Fibroblast of pulmonary artery (primary cell): ENCODE data around the gene SRCAP.

Source experiments
- DNase-seq: peaks from one replicate; pipeline ENCODE4 v3.0.0-alpha.2; 2010; ENCODE audit warnings: low read depth
- H3K4me3 ChIP-seq: replicated peaks from 2 replicates; pipeline ENCODE4 v1.5.1; 2011; ENCODE audit warnings: low read depth, mild to moderate bottlenecking, control low read depth, low read length, moderate library complexity
- CTCF ChIP-seq: IDR thresholded peaks from 2 replicates; pipeline ENCODE4 v1.5.1; 2011; ENCODE audit warnings: mild to moderate bottlenecking, control low read depth, low read length, inconsistent platforms; ENCODE audit errors: missing control alignments

SRCAP gene

GRCh38 chr16:30762991-30763725 lies 64.2 kb downstream of the SRCAP start:
- TF ChIP-seq CTCF = no peak
- H3K4me3 ChIP-seq = peak overlapping the region; percentile 97
- DNase-seq = no peak

DNA sequence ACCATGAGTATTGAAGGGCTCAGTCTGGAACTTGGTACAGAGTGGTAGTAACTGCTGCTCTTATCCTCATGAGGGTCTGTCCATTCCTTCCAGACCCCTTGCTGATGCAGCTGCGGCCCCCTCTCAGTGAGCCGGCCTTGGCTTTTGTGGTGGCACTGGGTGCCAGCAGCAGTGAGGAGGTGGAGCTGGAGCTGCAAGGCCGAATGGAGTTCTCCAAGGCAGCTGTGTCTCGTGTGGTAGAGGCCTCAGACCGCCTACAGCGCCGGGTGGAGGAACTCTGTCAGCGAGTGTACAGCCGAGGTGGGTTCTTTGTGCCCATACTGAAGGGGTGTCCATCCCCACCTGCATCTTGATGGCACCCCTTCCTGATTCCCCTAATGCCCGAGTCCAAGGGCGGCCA lies 65.1 kb downstream of the SRCAP start:
- TF ChIP-seq CTCF = no peak
- DNase-seq = no peak
- H3K4me3 ChIP-seq = no peak overlapping the region

GRCh38 chr16:30764816-30765465 lies 66.0 kb downstream of the SRCAP start:
- no peak for TF ChIP-seq CTCF
- H3K4me3 ChIP-seq = no peak overlapping the region
- DNase-seq = no peak

DNA sequence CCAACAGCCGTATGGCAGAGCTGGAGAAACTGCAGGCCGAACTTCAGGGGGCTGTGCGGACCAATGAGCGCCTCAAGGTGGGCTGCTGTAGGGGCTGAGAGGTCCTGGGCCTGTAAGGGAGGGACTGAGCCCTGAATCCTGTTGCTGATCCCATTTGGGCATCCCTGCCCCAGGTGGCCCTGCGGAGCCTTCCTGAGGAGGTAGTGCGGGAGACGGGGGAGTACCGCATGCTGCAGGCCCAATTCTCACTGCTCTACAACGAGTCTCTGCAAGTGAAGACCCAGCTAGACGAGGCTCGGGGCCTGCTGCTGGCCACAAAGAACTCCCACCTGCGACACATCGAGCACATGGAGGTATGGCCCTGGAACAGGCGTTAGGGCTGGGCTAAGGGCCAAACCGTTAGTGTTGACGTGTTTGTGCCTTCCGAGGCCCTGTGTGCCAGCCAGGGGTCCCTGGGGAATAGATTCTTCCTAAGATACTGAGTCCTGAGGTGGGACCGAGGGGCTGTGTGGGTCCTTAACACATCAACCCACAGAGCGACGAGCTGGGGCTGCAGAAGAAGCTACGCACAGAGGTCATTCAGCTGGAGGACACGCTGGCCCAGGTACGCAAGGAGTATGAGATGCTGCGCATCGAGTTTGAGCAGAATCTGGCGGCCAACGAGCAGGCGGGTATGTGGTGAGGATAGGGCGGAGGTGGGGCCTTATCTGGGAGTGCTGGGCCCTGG lies 67.4 kb downstream of the SRCAP start:
- H3K4me3 ChIP-seq = no peak overlapping the region
- no peak for DNase-seq
- no peak for TF ChIP-seq CTCF

GRCh38 chr16:30766933-30767284 lies 67.9 kb downstream of the SRCAP start:
- no peak for DNase-seq
- no peak overlapping the region for H3K4me3 ChIP-seq
- TF ChIP-seq CTCF = no peak

GRCh38 chr16:30767767-30768465 lies 68.9 kb downstream of the SRCAP start:
- TF ChIP-seq CTCF = no peak

More at GRCh38 chr16:30767767-30768465, 68.9 kb downstream of the SRCAP start:
- no peak for DNase-seq
- H3K4me3 ChIP-seq = no peak overlapping the region
